GM21528 (cell line): ENCODE results near the gene SCAMP4.

Experiments
- ATAC-seq: cut with Tn5 transposase; IDR thresholded peaks from one replicate; pipeline ENCODE4 v1.9.1; 2021; ENCODE audit warnings: mild to moderate bottlenecking, moderate library complexity; ENCODE audit not compliant: unreplicated experiment, low FRiP score

Gene SCAMP4

DNA sequence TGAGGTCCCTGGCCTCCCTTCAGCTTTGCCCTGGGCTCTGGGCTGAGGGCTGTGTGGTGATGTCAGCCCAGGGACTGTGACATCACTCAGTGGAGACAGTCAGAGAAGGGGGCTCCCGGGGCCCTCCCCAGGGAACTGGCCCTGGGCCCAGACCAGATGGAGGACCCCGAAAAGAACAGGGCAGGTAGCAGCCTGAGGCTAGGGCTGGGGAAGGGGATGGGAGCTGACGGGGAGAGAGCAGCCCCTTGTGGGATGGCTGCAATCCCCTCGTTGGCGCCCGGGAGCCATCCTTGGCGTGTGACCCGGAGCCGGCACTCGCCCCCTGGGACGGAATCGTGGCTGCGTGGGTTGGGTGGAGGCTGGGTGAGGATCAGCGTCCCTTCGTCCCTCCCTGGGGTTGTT is 49.3 kb downstream of the SCAMP4 start:
- no peak for ATAC-seq

DNA sequence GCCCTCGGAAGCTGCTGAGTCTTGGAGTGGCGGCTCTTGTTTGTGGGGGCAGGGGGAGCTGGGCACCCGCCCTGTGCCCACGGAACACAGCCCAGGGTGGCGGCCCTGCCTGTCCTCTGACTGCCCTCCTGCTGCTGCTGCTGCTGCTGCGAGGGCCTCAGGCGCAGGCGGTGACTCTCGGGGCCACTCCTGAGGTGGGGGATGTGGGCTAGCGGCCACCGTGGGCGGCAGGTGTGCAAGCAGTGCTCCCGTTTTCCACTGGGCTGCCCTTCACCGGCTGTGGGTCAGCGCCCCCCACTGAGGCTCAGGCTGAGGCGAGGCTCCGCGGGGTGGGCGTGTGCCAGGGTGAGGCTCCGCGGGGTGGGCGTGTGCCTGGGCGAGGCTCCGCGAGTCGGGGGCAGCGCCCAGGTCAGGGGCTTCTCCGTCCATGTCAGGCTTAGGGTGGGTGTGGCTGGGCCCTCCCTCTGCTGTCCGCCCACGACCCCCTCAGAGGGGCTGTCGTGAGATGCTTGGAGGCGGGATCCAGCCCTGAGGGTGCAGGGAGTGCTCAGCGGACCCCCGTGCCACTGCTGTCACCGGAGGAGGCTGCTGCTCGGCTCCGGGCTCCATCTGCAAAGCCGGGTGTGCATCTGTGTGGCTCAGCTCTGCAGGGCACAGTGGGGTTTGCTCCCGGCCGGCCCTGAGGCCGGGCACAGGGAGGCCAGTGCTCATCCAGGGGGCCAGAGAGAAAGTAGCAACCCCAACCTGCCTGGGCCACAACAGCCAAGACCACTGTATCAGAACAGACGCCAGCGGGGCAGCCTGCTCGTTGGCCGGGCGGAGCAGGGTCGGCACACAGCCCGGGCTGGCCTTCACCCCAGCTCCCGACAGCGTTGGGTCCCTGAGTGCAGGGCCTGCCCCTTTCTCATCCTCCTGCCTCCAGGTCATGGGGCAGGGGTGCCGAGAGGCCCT is 50.2 kb downstream of the SCAMP4 start:
- ATAC-seq = no peak

DNA sequence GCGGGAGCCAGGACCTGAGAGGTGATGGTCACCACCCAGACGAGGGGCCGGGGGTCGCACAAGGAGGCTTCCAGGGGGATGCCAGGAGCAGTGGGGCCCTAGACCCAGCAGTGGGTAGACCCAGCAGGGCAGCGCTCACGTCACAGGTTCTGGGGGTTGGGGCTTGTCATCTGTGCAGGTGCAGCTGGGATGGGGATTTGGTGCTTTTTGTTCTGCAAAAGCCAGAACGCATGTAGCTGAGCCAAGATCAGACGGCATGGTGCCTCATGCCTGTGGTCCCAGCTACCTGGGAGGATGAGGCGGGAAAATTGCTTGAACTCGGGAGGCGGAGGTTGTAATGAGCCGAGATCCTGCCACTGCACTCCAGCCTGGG is 50.9 kb downstream of the SCAMP4 start:
- ATAC-seq = no peak

DNA sequence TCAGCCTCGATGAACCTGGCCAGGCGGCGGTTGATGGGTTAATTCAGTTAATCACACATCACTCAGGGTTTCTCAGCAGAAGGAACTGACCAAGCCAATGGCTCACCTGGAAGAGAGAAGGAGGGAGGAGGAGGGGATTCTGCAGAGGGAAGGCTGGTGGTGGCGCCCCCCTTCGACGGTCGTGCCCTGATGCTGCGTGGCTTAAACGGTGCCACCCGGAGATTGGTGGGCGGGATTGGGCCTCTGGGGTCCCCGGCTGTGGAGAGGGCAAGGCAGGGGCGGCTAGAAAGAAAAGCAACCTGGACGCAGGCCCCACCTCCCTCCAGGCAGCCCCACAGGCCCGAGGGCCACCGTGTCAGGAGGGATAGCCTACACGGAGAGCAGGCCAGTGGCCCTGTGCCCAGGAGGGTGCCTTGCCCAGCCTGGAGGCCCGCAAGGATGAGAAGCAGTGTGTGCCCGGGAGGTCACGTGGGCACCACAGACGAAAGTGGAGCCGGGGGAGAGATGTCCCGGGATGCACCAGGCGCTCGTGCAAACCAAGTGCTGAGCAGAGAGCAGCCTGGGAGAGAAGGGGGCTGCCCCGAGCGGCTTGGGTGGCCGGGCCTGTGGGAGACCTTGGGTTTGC is 51.8 kb downstream of the SCAMP4 start:
- ATAC-seq = no peak

DNA sequence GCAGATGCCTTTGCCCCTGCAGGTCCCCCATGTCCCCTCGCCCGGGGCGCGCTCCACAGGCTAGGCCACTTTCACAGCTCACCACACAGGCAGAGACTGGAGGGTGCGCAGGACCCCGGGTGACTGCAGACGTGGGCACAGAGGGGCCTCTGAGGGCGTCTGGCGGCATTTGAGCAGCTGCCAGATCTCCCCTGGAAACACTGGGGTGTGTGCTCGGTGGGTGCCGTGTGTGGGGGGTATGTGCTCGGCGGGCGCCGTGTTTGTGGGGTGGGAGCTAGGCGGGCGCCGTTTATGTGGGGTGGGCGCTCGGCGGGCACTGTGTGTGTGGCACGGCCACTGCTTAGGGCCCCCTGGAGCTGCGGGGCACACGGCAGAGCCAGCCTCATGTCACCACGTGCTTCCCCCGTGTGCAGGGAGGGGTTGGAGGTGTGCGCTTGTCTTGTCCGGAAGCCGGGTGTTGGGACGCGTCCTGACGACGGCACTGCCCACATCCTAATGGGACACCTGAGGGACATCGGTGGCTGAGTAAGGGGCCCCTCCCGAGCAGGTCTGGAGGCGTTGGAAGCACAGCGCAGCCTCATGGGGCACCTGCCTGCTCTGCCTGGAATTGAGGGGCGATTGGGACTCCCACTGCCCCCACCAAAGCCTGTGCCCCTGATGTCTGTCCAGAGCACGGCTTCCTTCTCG is 52.5 kb downstream of the SCAMP4 start:
- no peak for ATAC-seq

DNA sequence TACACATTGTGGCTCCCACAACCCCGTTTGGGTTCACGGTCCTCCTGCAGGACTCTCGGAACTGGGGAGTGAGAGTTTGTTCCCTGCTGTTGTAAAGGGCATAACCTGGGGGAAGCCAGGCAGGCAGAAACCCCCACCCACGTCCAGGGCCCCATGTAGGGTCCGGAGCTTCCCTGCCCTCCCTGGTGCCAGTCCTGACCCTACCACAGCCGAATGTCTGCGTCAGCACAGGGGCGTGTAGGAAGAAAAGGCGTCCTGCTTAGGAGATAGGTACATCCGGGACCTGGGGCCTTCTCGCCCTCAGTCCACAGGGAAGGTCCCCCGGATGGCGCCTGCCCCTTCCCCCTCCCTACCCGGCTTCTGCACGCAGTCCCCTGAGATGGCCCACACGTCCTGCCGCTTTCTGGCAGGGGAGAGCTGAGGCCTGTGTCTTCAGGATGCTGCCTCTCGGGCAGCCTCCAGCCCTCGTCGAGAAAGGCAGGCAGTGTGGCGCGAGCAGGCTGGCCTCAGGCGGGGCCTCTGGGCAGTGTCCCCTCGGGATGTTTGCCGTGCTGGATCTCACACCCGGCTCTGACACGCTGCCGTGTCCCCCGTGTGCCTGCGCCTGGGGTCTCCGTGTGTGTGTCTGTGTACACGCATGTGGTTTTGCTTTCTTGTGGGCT is 54.9 kb downstream of the SCAMP4 start:
- ATAC-seq = no peak

DNA sequence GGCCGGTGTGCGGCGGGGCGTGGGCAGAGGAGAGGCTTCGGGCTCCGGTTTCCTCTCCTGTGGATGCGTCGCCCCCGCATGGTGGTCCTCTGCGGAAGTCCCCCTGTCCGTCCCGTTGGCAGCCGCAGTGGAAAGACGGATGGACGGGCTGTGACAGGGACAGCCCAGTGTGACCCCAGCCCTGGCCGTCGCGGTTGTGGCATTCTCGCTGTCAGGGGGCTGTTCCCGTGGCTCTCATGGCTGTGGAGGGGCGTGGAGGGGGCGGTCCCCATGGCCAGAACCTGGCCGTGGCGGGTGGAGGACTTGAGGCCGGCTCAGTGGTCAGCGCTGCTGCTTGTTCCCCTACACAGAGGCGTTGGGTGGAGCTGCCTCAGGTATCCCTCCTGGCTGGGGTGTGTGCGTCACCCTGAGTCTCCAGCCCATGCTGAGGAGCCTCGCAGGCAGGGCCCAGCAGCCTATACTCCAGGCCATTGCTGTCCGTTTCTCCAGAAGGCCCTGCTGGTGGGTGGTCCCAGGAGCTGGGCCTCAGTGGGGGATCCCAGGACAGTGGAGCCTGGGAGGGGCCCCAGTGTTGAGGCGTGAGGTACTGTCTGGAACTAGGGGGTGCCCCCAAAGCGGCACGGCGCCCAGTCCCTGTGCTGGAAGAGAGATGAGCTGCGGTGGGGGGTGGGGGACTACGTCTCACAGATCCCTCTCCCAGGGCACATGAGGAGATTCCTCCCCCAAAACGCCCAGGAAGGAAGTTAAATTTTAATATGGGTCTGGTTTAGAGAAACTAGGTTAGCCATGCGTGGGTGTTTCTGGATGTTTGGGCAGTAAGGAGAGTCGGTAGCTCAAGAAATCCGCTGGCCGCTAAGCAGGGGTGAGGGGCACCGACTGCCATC is 56.0 kb downstream of the SCAMP4 start:
- no peak for ATAC-seq

DNA sequence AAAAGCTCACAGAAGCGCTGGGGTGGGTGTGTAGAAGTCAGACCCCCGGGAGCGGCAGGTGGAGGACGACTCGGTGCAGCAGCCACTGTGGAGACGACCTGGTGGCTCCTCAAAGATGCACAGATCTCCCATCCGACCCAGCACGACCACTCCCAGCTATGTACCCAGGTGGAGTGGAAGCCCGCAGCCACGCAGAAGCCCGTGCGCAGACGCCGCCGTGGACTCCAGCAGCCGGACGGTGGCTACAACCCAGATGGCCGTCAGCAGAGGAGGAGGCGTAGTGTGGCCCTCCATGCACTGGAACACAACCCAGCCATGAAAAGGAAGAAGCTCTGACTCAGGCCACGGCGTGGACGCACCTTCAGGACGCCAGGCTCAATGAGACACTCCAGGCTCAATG is 57.5 kb downstream of the SCAMP4 start:
- ATAC-seq = no peak

DNA sequence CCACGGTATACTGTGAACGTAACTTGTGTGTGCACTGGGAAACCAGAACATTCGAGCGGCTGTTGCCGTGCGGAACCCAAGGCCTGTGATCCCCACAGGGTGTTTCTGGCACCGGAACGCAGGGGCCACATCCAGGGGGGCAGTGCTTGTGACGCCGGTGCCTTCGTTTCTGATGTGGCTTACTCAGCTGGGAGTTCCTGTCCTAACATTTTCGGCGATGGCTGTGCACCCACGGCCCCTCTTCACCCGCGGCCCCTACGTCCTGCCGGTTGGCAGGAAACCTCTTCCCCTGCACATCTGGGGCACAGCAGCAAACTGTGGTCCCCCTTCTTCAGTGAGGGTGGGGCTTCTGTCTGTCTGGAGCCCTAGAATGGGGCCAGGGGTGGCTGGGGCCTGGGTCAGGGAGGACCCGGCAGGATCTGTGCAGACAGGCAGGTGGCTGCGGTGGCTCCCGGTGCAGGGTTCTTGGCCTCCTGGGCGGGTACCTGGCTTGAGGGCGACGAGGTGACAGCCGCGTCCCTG is 61.9 kb downstream of the SCAMP4 start:
- no peak for ATAC-seq

DNA sequence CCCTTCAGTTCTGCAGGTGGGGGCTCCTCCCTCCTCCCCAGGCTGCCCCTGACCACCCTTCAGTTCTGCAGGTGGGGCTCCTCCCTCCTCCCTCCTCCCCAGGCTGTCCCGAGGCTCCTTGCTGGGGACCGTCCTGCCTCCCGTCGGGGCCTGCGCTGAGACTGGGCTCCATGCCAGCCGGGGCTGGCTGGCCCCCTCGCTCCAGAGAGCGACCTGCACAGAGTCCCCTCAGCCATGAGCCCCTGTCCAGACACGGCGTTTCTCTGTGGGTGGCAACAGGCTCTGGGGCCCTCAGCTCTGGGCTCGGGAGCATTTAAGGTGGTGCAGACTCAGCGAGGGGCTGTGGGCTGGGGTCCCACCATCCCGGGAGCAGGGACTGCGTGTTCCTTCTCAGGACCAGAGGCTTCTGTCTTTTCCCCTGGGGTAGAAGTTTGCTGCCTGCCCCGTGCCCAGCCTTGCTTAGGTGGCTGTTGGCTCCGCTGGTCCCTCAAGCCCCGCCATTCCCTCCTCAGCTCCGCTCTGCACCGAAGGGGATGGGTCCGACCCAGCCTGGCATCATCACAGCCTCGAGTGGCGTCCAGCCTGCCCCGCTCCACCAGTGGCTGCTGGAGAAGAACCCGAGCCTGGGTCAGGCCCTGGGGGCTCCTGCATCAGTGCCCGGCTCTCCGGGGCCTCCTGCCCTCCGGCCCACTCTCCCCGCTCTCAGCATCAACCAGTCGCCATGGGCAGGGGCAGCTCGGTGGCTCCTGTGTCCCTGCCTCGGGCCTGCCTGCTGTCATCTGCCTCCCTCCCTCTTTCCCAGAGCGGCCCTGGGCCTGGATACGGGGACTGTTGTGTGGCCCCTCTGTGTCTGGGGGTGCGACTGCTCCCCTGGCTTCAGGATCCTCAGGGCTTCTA is 63.3 kb downstream of the SCAMP4 start:
- no peak for ATAC-seq

DNA sequence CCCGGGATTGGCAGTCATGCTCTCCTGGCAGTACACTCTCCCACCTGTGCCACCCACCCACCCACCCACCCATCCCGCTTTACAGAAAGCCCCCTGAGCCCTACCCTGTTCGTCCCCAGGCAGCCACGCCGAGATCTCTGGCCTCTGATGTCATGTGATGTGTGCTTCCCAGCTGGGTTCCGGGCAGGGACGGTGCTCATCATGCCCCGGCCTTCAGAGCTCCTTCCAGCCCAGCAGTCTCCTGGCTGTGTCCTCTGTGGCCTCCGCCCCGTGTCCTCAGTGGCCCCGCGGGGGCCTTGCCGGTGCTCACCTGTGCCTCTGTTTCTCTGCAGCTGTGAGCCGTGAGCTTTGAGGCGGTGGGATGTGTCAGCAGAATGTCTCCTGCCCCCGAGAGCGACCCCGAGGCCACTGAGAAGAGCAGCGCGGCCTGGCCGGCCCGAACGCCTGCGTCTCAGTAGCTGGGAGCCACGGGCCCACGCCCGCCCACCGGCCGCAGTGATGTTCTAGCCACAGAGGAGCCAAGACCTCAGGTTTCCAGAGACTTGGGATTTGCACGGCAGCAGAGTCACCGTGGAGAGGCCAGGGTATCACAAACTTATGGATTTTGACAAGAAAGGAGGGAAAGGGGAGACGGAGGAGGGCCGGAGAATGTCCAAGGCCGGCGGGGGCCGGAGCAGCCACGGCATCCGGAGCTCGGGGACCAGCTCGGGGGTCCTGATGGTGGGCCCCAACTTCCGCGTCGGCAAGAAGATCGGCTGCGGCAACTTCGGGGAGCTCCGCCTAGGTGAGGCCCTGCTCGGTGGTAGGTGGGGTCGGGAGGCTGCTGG is 64.2 kb downstream of the SCAMP4 start:
- ATAC-seq = no peak

DNA sequence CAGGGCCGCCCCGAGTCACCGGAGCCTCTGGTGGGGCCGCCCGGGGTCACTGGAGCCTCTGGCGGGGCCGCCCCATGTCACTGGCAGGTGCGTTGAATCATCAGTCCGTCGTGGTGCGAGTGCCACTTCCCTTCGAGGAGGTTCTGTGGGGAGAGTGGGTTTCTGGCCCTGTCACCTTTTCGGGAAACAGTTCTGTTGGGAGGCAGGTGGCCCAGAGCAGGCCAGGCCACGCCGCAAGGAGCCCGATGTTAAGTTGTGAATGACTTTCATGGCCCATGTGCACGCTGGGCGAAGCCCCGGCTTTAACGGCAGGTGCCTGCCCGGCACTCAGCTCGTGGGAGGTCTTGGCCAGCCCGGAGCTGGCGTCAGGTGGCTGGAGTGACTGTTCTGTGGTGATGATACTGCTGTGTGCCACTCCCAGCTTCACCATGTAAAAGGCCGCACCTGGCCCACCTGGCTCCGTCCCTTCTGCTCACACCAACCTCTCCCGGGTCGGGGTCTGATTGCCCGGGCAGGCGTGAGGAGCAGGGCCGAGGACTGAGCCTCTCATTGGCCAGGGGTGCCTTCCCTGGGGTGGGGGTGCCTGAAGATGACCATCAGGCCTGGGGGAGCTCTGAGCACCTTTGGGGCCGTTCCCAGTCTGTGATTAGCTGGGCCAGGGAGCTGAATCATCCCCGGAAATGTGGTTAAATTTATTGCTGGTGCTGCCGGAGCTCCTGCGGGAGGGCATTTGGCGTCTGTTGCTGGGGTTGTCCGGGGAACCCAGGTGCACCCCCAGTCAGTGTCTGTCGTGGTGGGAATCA is 65.0 kb downstream of the SCAMP4 start:
- ATAC-seq = no peak

DNA sequence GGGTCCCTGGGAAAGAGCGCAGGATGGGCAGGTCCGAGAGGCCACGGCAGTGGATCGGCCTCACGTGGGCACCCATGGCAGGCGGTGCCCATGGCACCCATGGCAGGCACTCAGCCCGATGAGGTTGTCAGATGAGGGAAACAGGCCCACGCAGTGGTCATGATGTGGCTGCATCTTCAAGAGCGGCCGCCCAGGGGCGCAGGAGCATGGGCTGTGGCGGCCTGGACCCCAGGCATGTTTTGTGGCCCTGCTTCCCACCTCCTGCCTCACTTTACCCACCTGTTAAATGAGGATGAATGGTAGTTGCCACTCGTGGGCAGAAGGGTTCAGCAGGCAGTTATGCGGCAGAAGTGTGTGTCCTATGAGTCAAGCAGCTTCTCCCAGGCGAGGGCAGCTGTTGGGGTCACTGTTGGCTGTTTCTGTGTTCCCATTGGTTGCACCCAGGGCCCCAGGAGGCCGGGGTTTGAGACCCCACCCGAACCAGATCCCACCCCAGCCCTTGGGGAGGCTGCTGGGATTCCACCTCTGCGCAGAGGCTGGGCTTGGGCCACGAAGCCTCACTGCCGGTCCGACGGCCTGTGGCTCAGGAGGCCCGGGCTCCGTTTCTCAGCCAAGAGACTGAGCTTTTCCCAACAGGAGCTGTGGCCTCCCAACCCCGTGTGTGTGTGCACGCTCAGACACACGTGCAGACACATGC is 65.8 kb downstream of the SCAMP4 start:
- no peak for ATAC-seq

DNA sequence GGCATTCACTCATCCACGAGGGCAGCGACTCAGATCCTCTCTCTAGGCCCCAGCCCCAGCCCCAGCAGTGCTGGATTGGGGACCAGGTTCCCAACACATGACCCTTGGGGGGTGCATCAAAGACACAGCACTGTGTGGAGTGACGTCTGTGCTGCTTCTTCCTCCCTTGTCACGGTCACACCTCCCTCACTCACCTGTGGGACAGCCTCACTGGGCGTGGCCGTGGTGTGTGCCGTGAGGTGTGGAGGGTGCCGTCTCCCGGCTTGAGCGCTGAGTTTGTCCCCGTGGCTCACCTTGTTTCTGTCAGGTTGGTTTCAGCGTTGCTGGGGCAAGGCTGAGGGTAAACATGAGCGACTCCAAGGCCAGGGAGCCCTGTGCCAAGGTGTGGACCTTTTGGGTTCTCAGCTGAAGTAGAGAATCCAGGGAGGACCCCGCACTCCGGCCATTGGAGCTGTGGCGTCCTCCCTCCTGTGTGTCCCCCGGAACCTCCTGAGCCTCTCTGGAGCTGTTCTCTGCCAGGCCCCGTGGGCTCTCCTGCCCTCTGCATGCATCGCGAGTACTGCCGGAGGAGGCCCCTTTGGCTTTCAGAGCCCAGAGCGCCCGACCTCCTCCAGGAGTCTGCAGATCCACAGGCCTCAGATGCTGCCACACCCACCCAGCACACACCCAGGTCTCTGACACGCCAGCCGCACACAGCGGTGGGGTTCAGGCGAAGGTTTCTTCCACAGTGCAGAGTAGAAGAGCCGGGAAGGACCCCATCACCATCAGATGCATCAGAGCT is 69.4 kb downstream of the SCAMP4 start:
- no peak for ATAC-seq

DNA sequence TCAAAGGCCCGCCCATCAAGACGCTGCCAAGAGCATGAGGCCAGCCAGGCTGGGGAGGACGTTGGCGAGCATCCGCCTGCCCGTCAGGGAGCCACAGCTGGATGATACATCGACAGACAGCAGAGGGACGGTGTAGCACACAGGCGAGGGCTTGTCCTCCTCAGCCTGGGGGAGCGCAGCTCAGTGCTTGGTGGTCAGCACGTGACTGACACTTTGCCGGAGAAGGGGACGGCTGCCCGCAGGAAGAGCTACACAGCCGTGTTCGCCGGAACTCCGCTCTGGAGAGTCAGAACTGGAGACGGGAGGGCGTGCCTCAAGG is 69.9 kb downstream of the SCAMP4 start:
- no peak for ATAC-seq
